Neuronal stem cell (in vitro differentiated cells): ENCODE data around the gene APMAP.

Experiments used
- DNase-seq: peaks from one replicate; pipeline ENCODE4 v3.0.0-alpha.2; 2013; ENCODE audit warnings: low spot score
- H2AFZ ChIP-seq: one replicate; pipeline ENCODE4 v1.6.1; 2013; ENCODE audit warnings: mild to moderate bottlenecking, low read length, inconsistent platforms
- H2AK5ac ChIP-seq: 2 replicates; pipeline ENCODE4 v1.6.1; 2013; ENCODE audit warnings: low read depth, mild to moderate bottlenecking, inconsistent platforms, low read length, moderate library complexity, mixed read lengths
- H2BK120ac ChIP-seq: 2 replicates; pipeline ENCODE4 v1.6.1; 2013; ENCODE audit warnings: low read depth, mild to moderate bottlenecking, inconsistent platforms, low read length, moderate library complexity, mixed read lengths
- H2BK12ac ChIP-seq: one replicate; pipeline ENCODE4 v1.6.1; 2013; ENCODE audit warnings: low read length, inconsistent platforms
- H2BK15ac ChIP-seq: 2 replicates; pipeline ENCODE4 v1.6.1; 2013; ENCODE audit warnings: mild to moderate bottlenecking, low read length, inconsistent platforms, mixed read lengths
- H2BK5ac ChIP-seq: one replicate; pipeline ENCODE4 v1.6.1; 2013; ENCODE audit warnings: inconsistent platforms, mild to moderate bottlenecking, low read length, moderate library complexity
- H3K14ac ChIP-seq: one replicate; pipeline ENCODE4 v1.6.1; 2013; ENCODE audit warnings: low read length, inconsistent platforms
- H3K18ac ChIP-seq: 2 replicates; pipeline ENCODE4 v1.6.1; 2013; ENCODE audit warnings: low read length, inconsistent platforms
- H3K23ac ChIP-seq: 2 replicates; pipeline ENCODE4 v1.6.1; 2013; ENCODE audit warnings: low read depth, mild to moderate bottlenecking, mixed read lengths, low read length, inconsistent platforms; ENCODE audit not compliant: poor library complexity
- H3K27ac ChIP-seq: replicated peaks from 3 replicates; pipeline ENCODE4 v1.5.1; 2013; ENCODE audit warnings: low read length, inconsistent platforms
- H3K27me3 ChIP-seq, 3 experiments: 2 replicates each; pipeline ENCODE4 v1.6.1; 2013; ENCODE audit warnings: low read length in 3 of 3, mild to moderate bottlenecking in 2 of 3, inconsistent platforms in 1 of 3, low read depth in 1 of 3, mixed read lengths in 1 of 3, moderate library complexity in 1 of 3; ENCODE audit not compliant: control insufficient read depth in 3 of 3, insufficient read depth in 3 of 3
- H3K36me3 ChIP-seq, 2 donors: replicated peaks in 1 of 2; 2 replicates each; pipeline ENCODE4 v1.6.1; 2013; ENCODE audit warnings: low read length in 2 of 2; ENCODE audit not compliant: control insufficient read depth in 2 of 2, insufficient read depth in 2 of 2
- H3K4ac ChIP-seq: 2 replicates; pipeline ENCODE4 v1.6.1; 2013; ENCODE audit warnings: inconsistent platforms, mild to moderate bottlenecking, low read length, moderate library complexity
- H3K4me1 ChIP-seq, 2 donors: 1 replicate in 1 of 2; 2 replicates in 1 of 2; pipeline ENCODE4 v1.6.1; 2013; ENCODE audit warnings: low read length in 2 of 2, low read depth in 1 of 2; ENCODE audit not compliant: control insufficient read depth in 2 of 2, insufficient read depth in 1 of 2
- H3K4me2 ChIP-seq: one replicate; pipeline ENCODE4 v1.6.1; 2013; ENCODE audit warnings: mild to moderate bottlenecking, low read length, inconsistent platforms; ENCODE audit not compliant: insufficient read depth, poor library complexity, severe bottlenecking
- H3K4me3 ChIP-seq, 2 donors: 2 replicates each; pipeline ENCODE4 v1.5.1; 2013; ENCODE audit warnings: low read length in 2 of 2, mild to moderate bottlenecking in 2 of 2, inconsistent platforms in 1 of 2, moderate library complexity in 1 of 2
- H3K79me1 ChIP-seq: one replicate; pipeline ENCODE4 v1.6.1; 2013; ENCODE audit warnings: low read depth, mild to moderate bottlenecking, inconsistent platforms, low read length, moderate library complexity
- H3K9ac ChIP-seq: one replicate; pipeline ENCODE4 v1.6.1; 2013; ENCODE audit warnings: mild to moderate bottlenecking, low read depth, low read length, inconsistent platforms; ENCODE audit not compliant: poor library complexity
- H3K9me3 ChIP-seq, 2 donors: replicated peaks in 1 of 2; 2 replicates each; pipeline versions ENCODE3 to v1.6.1; 2013; ENCODE audit warnings: low read length in 2 of 2, mild to moderate bottlenecking in 2 of 2, inconsistent platforms in 1 of 2, low read depth in 1 of 2, mixed read lengths in 1 of 2, moderate library complexity in 1 of 2; ENCODE audit not compliant: control insufficient read depth in 2 of 2, insufficient read depth in 1 of 2
- H4K8ac ChIP-seq: one replicate; pipeline ENCODE4 v1.6.1; 2013; ENCODE audit warnings: low read depth, mild to moderate bottlenecking, inconsistent platforms, low read length, moderate library complexity
- H4K91ac ChIP-seq: one replicate; pipeline ENCODE4 v1.6.1; 2013; ENCODE audit warnings: low read length, low read depth, mild to moderate bottlenecking, inconsistent platforms; ENCODE audit not compliant: poor library complexity
- WGBS, 2 donors: extraction: QIAGEN DNeasy Blood & Tissue Kit; methylation state at CpG; one replicate each; pipeline ENCODE4 v1.1.7; 2013; ENCODE audit warnings: missing lambda C conversion rate in 2 of 2, mixed read lengths in 1 of 2; ENCODE audit not compliant: insufficient read length in 2 of 2, insufficient replicate concordance in 1 of 2; ENCODE audit errors: extremely low coverage in 2 of 2; 5-methylcytosine and 5-hydroxymethylcytosine counted together

Gene APMAP

GRCh38 chr20:24950836-24951525 is 41.6 kb downstream of the APMAP start:
- peaks cover 0 to 3% of the 10 kb centered on the region in 2 donors for H3K36me3 ChIP-seq
- no CpG with 5 or more reads among the region's 16 CpGs for WGBS, 2 donors
- H2BK15ac ChIP-seq, result peak overlapping the region; percentile 39
- H3K14ac ChIP-seq, result peak overlapping the region; percentile 97
- H3K27ac ChIP-seq, result no peak overlapping the region
- H3K18ac ChIP-seq, result peak overlapping the region; percentile 70
- H4K91ac ChIP-seq, result no peak overlapping the region
- no peaks in the 10 kb centered on the region for H3K9me3 ChIP-seq
- peak overlapping the region; percentile 89 for H3K4ac ChIP-seq
- H2BK5ac ChIP-seq, result peak overlapping the region; percentile 66
- no peak for DNase-seq
- H3K79me1 ChIP-seq, result no peaks in the 10 kb centered on the region
- H2BK120ac ChIP-seq, result no peak overlapping the region
- peak overlapping the region; percentile 70 for H2AK5ac ChIP-seq
- H3K4me1 ChIP-seq, result peaks cover 0 to 2% of the 10 kb centered on the region in 2 donors
- H3K9ac ChIP-seq, result no peak overlapping the region
- H3K23ac ChIP-seq, result peak overlapping the region; percentile 65
- no peak overlapping the region for H4K8ac ChIP-seq
- H3K4me3 ChIP-seq, result no peak overlapping the region
- H3K27me3 ChIP-seq, result no peaks in the 10 kb centered on the region
- H2BK12ac ChIP-seq, result peak overlapping the region; percentile 99
- H2AFZ ChIP-seq, result no peak overlapping the region
- no peak overlapping the region for H3K4me2 ChIP-seq

DNA sequence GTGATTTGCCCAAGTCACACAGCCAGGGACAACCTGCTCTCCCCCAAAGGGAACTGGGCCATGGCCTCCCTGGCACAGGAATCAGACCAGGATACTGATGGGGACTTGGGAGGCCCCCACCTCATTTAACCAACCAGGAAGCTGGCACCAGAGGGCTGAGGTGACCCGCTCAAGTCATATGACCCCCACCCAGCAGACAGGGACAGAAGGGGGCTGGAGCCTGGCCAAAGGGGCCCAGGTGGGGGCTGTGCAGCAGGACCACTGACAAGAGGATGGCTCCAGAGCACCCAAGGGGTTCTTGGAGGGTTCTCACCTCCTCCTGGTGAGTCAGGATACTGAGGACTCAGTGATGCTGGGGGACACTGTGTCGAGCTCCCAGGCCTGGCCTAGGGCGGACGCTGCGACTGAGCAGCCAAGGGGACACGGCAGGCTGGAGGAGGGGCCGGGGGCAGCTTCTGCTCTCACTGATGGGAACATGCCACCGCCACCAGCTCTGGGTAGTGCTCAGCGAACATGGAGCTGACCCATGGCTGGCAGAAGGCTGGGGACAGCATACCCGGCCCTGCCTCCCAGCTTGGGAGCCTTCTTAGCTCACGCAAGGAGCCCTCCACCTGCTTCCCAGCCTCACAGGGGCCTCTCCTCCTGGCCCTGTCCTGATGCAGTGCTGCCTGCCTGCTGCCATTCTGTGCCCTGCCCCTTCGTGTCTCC is 42.3 kb downstream of the APMAP start:
- Histone ChIP-seq H2BK15ac (peak overlapping the region; percentile 49), H3K36me3 (no peaks in the 10 kb centered on the region), H3K9ac (no peak overlapping the region), H2BK12ac (peak overlapping the region; percentile 99), H3K9me3 (no peaks in the 10 kb centered on the region), H3K4me2 (no peak overlapping the region), H3K4ac (peak overlapping the region; percentile 89), H2AFZ (no peak overlapping the region), H2BK5ac (peak overlapping the region; percentile 66), H3K18ac (peak overlapping the region; percentile 70), H4K8ac (no peak overlapping the region), H3K4me1 (peaks cover 0 to 2% of the 10 kb centered on the region in 2 donors), H3K27ac (no peak overlapping the region), H2AK5ac (peak overlapping the region; percentile 70), H3K79me1 (no peaks in the 10 kb centered on the region), H3K14ac (peak overlapping the region; percentile 97), H3K23ac (peak overlapping the region; percentile 65), H3K4me3 (no peak overlapping the region), H4K91ac (no peak overlapping the region), H3K27me3 (no peaks in the 10 kb centered on the region), H2BK120ac (no peak overlapping the region)
- no CpG with 5 or more reads among the region's 12 CpGs for WGBS, 2 donors
- no peak for DNase-seq

- no peak overlapping the region for H3K14ac ChIP-seq
These were observed 42.8 kb downstream of the APMAP start for GRCh38 chr20:24949756-24950127.

DNA sequence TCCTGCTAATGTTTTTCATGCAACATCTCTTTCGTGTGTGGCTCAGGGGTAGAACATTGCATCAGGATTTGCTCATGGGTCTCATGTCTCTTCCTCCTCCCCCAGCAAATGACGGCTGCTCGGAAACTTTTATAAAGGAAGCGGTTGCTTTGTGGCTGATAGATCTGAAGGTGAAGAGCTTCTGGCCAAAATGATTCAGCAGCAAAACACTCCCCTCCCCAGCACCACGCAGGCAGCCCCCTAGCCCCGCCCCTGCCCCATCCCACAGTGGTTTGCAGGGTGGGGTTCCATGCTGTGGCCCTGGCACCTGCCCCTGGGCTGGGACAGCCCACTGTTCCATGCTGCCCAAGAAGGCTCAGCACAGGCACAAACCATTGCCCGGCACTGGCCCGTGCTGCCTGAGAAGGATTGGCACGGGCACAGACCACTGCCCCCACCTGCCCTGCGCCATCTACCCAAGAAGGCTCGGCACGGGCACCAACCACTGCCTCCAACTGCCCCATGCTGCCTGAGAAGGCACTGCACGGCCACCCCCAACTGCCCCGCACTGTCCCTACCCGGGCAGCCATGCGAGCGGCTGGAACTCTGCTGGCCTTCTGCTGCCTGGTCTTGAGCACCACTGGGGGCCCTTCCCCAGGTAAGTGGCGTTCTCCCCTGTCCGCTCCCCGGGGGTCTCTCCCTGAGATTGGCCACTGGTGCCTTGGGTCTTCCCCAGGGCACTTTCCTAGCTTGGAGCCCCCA is 43.4 kb downstream of the APMAP start, which contains the start of gene CST7:
CST7 (plus strand) TSS at position 331 of the 741 bp plus-strand sequence; CDS start at position 568, 237 bp downstream.
- DNase-seq, result no peak
- Histone ChIP-seq H3K14ac (no peak within 1 kb of the TSS), H2AFZ (no peak within 1 kb of the TSS), H3K9ac (no peak within 1 kb of the TSS), H3K27ac (no peak within 1 kb of the TSS), H2BK5ac (peak within 1 kb of the TSS; percentile 66), H4K8ac (no peak within 1 kb of the TSS), H3K23ac (no peak within 1 kb of the TSS), H2AK5ac (peak within 1 kb of the TSS; percentile 46), H4K91ac (no peak within 1 kb of the TSS), H3K27me3 (no peaks in the 10 kb centered on the region), H3K36me3 (no peaks in the 10 kb centered on the region), H3K4me1 (peaks cover 0 to 2% of the 10 kb centered on the region in 2 donors), H3K4me3 (no peak within 1 kb of the TSS), H3K4ac (no peak within 1 kb of the TSS), H2BK15ac (peak within 1 kb of the TSS; percentile 17), H3K9me3 (no peaks in the 10 kb centered on the region), H3K18ac (peak within 1 kb of the TSS; percentile 76), H2BK12ac (peak within 1 kb of the TSS; percentile 58), H3K79me1 (no peaks in the 10 kb centered on the region), H2BK120ac (no peak within 1 kb of the TSS), H3K4me2 (no peak within 1 kb of the TSS)
- no CpG with 5 or more reads among the region's 20 CpGs for WGBS, 2 donors

More at GRCh38 chr20:24949756-24950127, 42.8 kb downstream of the APMAP start:
- H3K4me1 ChIP-seq, result peaks cover 0 to 2% of the 10 kb centered on the region in 2 donors
- no peak overlapping the region for H3K27ac ChIP-seq
- WGBS, 2 donors, result no CpG with 5 or more reads among the region's 6 CpGs
- H2BK120ac ChIP-seq, result no peak overlapping the region
- H2AK5ac ChIP-seq, result peak overlapping the region; percentile 46
- H3K79me1 ChIP-seq, result no peaks in the 10 kb centered on the region
- peak overlapping the region; percentile 66 for H2BK5ac ChIP-seq
- H3K9me3 ChIP-seq, result no peaks in the 10 kb centered on the region
- no peak overlapping the region for H3K4me2 ChIP-seq
- H2BK12ac ChIP-seq, result peak overlapping the region; percentile 58
- no peaks in the 10 kb centered on the region for H3K36me3 ChIP-seq
- H4K8ac ChIP-seq, result no peak overlapping the region
- H3K4me3 ChIP-seq, result no peak overlapping the region
- no peak overlapping the region for H3K9ac ChIP-seq
- H2AFZ ChIP-seq, result no peak overlapping the region
- no peak overlapping the region for H4K91ac ChIP-seq
- H3K23ac ChIP-seq, result no peak overlapping the region
- H3K27me3 ChIP-seq, result no peaks in the 10 kb centered on the region
- DNase-seq, result no peak
- no peak overlapping the region for H2BK15ac ChIP-seq
- peak overlapping the region; percentile 76 for H3K18ac ChIP-seq
- no peak overlapping the region for H3K4ac ChIP-seq
